RWPE1 (cell line): ENCODE results near the gene AK2.
A peak's percentile ranks its signal among the peaks of the same experiment; 100 is the strongest.

Experiments
- CTCF ChIA-PET: fragments of 350-600 bp; sonication (Branson Sonifier 250); formaldehyde crosslinking; extraction: SDS; loops from one replicate; lab custom pipeline; 2021; lab: Yijun Ruan, JAX
- POLR2A ChIA-PET: fragments of 400-600 bp; formaldehyde crosslinking; extraction: SDS; loops from one replicate; lab custom pipeline; 2020; ENCODE audit warnings: antibody characterized with exemption; ENCODE audit not compliant: low non-redundant PET; lab: Yijun Ruan, JAX
- DNase-seq: peaks from one replicate; pipeline ENCODE4 v3.0.0; 2012; ENCODE audit warnings: low spot score
- H3K27ac ChIP-seq: fragments of 450-650 bp; 2 replicates; pipeline ENCODE4 v1.5.1; 2017
- TF ChIP-seq, protein P1 (sequence below): fragments of 450-650 bp; conservative IDR thresholded peaks from 2 replicates; pipeline ENCODE4 v1.5.1; 2017; ENCODE audit warnings: low read depth, mild to moderate bottlenecking

AK2 gene

DNA sequence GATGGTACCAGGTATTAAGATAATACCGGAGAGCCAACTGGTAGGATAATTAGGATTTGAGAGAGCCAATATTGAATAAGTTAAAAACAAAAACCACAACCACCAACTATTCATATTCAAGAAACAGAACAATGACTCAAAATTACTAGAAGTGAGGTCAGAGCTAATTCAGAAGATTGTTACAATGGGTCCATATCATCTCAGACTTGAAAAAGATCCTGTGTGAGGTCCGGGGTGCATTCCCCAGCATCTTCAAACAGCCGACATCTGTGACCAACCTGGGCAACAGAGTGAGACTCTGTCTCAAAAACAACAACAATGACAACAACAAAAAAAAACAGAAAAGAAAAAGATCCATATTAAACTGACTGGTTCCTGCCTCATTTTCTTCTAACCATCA, 18.6 kb downstream of the AK2 start:
- no peak overlapping the region for H3K27ac ChIP-seq
- DNase-seq, result no peak
- CTCF ChIA-PET, result no interaction called here
- TF ChIP-seq, protein P1, sequence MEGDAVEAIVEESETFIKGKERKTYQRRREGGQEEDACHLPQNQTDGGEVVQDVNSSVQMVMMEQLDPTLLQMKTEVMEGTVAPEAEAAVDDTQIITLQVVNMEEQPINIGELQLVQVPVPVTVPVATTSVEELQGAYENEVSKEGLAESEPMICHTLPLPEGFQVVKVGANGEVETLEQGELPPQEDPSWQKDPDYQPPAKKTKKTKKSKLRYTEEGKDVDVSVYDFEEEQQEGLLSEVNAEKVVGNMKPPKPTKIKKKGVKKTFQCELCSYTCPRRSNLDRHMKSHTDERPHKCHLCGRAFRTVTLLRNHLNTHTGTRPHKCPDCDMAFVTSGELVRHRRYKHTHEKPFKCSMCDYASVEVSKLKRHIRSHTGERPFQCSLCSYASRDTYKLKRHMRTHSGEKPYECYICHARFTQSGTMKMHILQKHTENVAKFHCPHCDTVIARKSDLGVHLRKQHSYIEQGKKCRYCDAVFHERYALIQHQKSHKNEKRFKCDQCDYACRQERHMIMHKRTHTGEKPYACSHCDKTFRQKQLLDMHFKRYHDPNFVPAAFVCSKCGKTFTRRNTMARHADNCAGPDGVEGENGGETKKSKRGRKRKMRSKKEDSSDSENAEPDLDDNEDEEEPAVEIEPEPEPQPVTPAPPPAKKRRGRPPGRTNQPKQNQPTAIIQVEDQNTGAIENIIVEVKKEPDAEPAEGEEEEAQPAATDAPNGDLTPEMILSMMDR, result no peak
- POLR2A ChIA-PET, result interaction anchor here (0.6 kb wide), 1 partner anchor 65 kb away, joined by 3 read pairs; no protein-coding TSS in a partner anchor

DNA sequence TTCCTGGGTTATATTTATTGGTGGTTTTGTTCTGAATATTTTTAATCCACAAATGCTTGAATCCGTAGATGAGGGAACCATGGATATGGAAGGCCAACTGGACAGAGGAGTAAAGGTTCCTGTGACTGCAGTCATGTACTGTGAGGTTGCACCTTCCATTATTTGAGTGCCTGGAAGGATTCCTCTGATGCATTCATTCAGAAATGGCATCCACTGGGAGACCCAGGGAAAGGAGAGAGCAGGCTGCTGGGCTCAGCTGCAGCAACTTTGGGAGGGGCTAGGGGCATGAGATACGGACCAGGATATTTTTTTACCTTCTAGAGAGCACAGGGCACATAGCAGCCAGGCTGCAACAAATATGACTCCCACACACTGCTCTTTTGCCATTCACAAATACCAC, 19.5 kb downstream of the AK2 start:
- TF ChIP-seq, protein P1, result no peak
- ChIA-PET CTCF (no interaction called here), POLR2A (no interaction called here)
- no peak for DNase-seq
- H3K27ac ChIP-seq, result no peak overlapping the region

DNA sequence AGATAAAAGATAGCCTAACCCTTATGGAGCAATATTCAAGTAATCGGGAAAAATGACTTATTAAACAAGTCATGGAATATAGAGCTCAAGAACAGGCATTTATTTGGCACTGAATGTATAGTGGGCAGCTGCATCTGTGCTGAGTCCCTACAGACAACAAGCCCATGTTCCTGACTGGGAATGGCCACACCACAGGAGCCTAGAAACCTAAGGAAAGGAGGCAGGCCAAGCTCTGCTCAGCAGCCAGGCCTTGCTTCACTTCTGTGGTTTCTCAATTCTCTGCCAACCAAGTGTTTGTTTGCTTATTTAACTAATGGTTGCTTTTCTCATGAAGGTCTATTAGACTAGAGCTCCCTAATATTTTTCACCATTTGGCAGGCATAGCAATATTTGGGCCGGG, 21.5 kb downstream of the AK2 start:
- ChIA-PET CTCF (interaction anchor here (1.2 kb wide), 1 partner anchor 40 kb away, joined by 3 read pairs; no protein-coding TSS in a partner anchor), POLR2A (interaction anchor here (0.6 kb wide), 1 partner anchor 612 kb away, joined by 3 read pairs; no protein-coding TSS in a partner anchor)
- H3K27ac ChIP-seq, result peak overlapping the region; percentile 24; the same call in 1 of the 2 replicates
- TF ChIP-seq, protein P1, result no peak
- DNase-seq, result no peak

DNA sequence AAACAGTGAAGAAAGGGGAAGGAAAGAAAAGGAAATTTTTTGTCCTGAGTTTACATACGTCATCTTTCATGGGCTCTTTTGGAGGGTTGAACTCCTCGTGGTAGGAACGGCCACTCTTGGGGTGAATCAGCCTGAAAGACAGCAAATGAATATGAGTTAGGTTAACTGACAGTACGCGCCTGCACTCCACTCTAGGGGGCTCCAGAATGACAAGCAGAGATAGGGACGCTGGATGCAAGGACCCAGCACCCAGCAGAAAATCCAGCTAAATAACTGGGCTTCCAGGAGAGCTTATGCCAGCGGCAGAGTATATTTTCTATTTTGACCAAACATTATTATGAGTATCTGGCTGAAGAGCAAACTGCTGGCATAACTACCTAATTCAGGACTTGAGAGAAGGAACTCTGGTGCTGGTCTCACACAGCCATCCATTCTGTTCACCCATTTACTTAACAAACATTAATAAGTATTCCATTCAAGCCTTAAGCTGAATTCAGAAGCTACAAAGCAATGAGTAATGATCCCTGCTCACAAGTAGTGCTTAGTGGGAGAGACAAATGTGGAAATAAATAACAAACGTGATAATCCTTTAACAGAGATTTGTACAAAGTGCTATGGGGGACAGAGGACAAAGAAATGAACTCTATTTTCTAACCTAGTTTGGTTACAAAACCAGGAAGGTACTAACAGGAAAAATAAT, 22.1 kb downstream of the AK2 start:
- TF ChIP-seq, protein P1, result no peak
- CTCF ChIA-PET, result interaction anchor here (0.5 to 1.2 kb wide), 3 partner anchors 40 to 1299 kb away, joined by 3 read pairs; no protein-coding TSS in a partner anchor
- no peak overlapping the region for H3K27ac ChIP-seq
- DNase-seq, result no peak
- POLR2A ChIA-PET, result no interaction called here

DNA sequence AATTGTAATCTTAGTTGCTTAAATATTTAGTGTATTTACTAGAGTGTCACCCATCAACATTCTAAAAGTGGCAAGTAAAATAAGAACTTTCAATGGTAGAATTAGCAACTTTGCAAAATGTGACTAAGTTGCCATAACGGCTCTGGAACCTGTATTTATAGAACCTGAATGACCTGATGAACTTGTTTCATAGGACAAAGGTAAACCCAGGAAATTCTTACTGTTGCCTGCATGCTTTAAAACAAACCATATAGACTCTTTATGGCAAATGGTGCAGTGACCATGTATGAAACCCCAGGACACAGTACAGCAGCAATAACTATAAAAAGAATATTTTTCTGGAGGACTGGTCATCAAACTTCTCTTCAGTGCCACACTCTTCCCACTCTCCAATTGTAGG, 22.9 kb downstream of the AK2 start:
- CTCF ChIA-PET, result interaction anchor here (0.6 kb wide), 2 partner anchors 41 to 81 kb away, joined by 3 to 4 read pairs; no protein-coding TSS in a partner anchor
- no peak overlapping the region for H3K27ac ChIP-seq
- DNase-seq, result no peak
- POLR2A ChIA-PET, result no interaction called here
- TF ChIP-seq, protein P1, result no peak

DNA sequence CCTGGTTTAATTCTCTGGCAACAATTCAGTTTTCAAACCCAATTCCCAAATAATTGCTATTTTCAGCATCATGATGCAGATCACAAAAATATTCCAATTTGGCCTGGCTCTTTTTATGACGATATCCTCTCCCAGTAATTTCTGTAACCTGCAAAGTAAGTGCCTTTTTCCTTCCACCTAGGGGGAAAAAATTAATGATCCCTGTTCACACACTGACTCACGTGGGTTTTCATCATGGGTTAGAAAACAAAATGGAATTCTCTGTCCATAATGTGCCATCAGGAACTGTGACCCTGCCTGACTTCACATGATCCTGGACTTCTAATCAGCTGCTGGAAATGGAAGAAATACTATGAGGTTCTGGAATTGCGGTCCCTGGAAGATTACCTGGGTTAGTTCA, 24.5 kb downstream of the AK2 start:
- TF ChIP-seq, protein P1, result no peak
- ChIA-PET POLR2A (no interaction called here), CTCF (no interaction called here)
- DNase-seq, result no peak
- no peak overlapping the region; the same call in 1 of the 2 replicates for H3K27ac ChIP-seq
